Esophagus squamous epithelium (tissue), 5 donors: Measurements from ENCODE around the gene GPSM3. TPM values are rescaled to one million over a fixed set of nuclear protein-coding genes. Genes with fewer than 3 reads are reported as not detected.

Experiments used
- DNase-seq: peaks from one replicate; lab custom pipeline; 2025; lab: John Stamatoyannopoulos, UW
- H3K27ac ChIP-seq, 4 donors: fragments of 200-600 bp; sonication (generic); one replicate each; pipeline ENCODE4 v1.5.1; 2016 to 2019; ENCODE audit warnings: mild to moderate bottlenecking in 1 of 4
- H3K27me3 ChIP-seq, 4 donors: fragments of 200-600 bp; sonication (generic); 1 replicate in 3 of 4; 2 replicates in 1 of 4; pipeline versions ENCODE4 v1.5.1 to v1.6.0; 2017 to 2021; ENCODE audit warnings: antibody characterized with exemption in 1 of 4
- H3K36me3 ChIP-seq, 3 donors: fragments of 200-600 bp; sonication (generic); one replicate each; pipeline ENCODE4 v1.5.1; 2016 to 2019
- H3K4me1 ChIP-seq, 3 donors: fragments of 200-600 bp; sonication (generic); one replicate each; pipeline ENCODE4 v1.5.1; 2017 to 2019
- H3K4me3 ChIP-seq, 4 donors: fragments of 200-600 bp; sonication (generic); 1 replicate in 3 of 4; 2 replicates in 1 of 4; pipeline ENCODE4 v1.5.1; 2016 to 2019; ENCODE audit warnings: mild to moderate bottlenecking in 2 of 4, moderate library complexity in 1 of 4
- H3K9me3 ChIP-seq, 3 donors: fragments of 200-600 bp; sonication (generic); one replicate each; pipeline ENCODE4 v1.5.1; 2016 to 2019
- POLR2A ChIP-seq, 4 donors: fragments of 450-650 bp; IDR thresholded peaks; one replicate each; pipeline ENCODE4 v1.6.1; 2017; ENCODE audit warnings: antibody characterized with exemption in 4 of 4, mild to moderate bottlenecking in 4 of 4, moderate library complexity in 3 of 4
- WGBS, 2 donors: methylation state at CpG; one replicate each; pipeline ENCODE4 v1.1.5; 2018; 5-methylcytosine and 5-hydroxymethylcytosine counted together
- intact Hi-C: fragments of 100-400 bp; cut with DNase I; formaldehyde crosslinking; loops from one replicate; pipeline ENCODE4 v1.15.0; 2022
- total RNA-seq, 4 donors: library from RNA; depleted of rRNA; stranded (reverse); fragments of >200 nt; gene quantifications; one replicate each; pipeline ENCODE4 v1.1.0, GENCODE V29; 2016
- TF ChIP-seq, protein P1 (sequence below), 6 experiments: fragments of 450-650 bp in 4 of 6; fragments of 200-600 bp in 2 of 6; sonication (generic) in 2 of 6; IDR thresholded peaks; one replicate each; pipeline ENCODE4 v1.5.1; 2016 to 2019; ENCODE audit warnings: antibody characterized with exemption in 6 of 6, mild to moderate bottlenecking in 4 of 6, moderate library complexity in 4 of 6
- donor health status: DM: yes; HTN: yes; CAD: no.

Gene GPSM3
- total RNA-seq, 4 donors from 2014 or later = 1.6 to 14.1 (median 6.5) TPM

GRCh38 chr6:32198345-32198696 is 5.9 kb upstream of the GPSM3 start:
- no peak for TF ChIP-seq POLR2A (IDR thresholded peaks at IDR 0.05)
- TF ChIP-seq, protein P1, sequence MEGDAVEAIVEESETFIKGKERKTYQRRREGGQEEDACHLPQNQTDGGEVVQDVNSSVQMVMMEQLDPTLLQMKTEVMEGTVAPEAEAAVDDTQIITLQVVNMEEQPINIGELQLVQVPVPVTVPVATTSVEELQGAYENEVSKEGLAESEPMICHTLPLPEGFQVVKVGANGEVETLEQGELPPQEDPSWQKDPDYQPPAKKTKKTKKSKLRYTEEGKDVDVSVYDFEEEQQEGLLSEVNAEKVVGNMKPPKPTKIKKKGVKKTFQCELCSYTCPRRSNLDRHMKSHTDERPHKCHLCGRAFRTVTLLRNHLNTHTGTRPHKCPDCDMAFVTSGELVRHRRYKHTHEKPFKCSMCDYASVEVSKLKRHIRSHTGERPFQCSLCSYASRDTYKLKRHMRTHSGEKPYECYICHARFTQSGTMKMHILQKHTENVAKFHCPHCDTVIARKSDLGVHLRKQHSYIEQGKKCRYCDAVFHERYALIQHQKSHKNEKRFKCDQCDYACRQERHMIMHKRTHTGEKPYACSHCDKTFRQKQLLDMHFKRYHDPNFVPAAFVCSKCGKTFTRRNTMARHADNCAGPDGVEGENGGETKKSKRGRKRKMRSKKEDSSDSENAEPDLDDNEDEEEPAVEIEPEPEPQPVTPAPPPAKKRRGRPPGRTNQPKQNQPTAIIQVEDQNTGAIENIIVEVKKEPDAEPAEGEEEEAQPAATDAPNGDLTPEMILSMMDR (IDR thresholded peaks at IDR 0.05) = no peak
- intact Hi-C loops = no loop called here
- DNase-seq = no peak
- H3K27ac ChIP-seq = no peak overlapping the region
- WGBS, 2 donors = 63% methylated on average over 3 of the region's 3 CpGs; no CpG with 5 or more reads in 1 of the 2 donors
- peaks cover 0 to 38% (median 16%) of the 10 kb centered on the region in 3 donors for H3K4me1 ChIP-seq
- no peaks in the 10 kb centered on the region for H3K9me3 ChIP-seq
- H3K36me3 ChIP-seq = no peaks in the 10 kb centered on the region
- no peak overlapping the region for H3K4me3 ChIP-seq
- H3K27me3 ChIP-seq = peaks cover 0 to 4% (median 0%) of the 10 kb centered on the region in 4 donors

GRCh38 chr6:32196682-32197616 is 4.5 kb upstream of the GPSM3 start:
- no peak for DNase-seq
- Histone ChIP-seq H3K27ac (peak overlapping the region; percentile 98 to 100 (median 99)), H3K27me3 (peaks cover 0 to under 1% (median 0%) of the 10 kb centered on the region in 4 donors), H3K9me3 (no peaks in the 10 kb centered on the region), H3K4me1 (peaks cover 5 to 52% (median 24%) of the 10 kb centered on the region in 3 donors), H3K4me3 (peak overlapping the region; percentile 81 to 96 (median 82)), H3K36me3 (no peaks in the 10 kb centered on the region)
- intact Hi-C loops = no loop called here
- WGBS, 2 donors = 36 to 38% methylated on average over 15 to 19 of the region's 28 CpGs
- TF ChIP-seq, protein P1 (IDR thresholded peaks at IDR 0.05) = no peak
- TF ChIP-seq POLR2A (IDR thresholded peaks at IDR 0.05) = no peak

- H3K4me1 ChIP-seq = peaks cover 5 to 60% (median 26%) of the 10 kb centered on the region in 3 donors
- peak in 3 of 4 donors; percentile 81 to 99 (median 98) for TF ChIP-seq POLR2A (IDR thresholded peaks at IDR 0.05)
- TF ChIP-seq, protein P1 (IDR thresholded peaks at IDR 0.05) = peak in 2 of 6 experiments; percentile 3 to 27
- intact Hi-C loops = no loop called here
Measured at GRCh38 chr6:32195902-32196681, 3.6 kb upstream of the GPSM3 start.

GRCh38 chr6:32195652-32195901 is 3.1 kb upstream of the GPSM3 start:
- H3K27me3 ChIP-seq = no peaks in the 10 kb centered on the region
- H3K36me3 ChIP-seq = no peaks in the 10 kb centered on the region
- H3K27ac ChIP-seq = peak overlapping the region; percentile 98 to 100 (median 99)
- H3K4me1 ChIP-seq = peaks cover 5 to 65% (median 31%) of the 10 kb centered on the region in 3 donors
- TF ChIP-seq, protein P1 (IDR thresholded peaks at IDR 0.05) = peak; percentile 40 to 84 (median 73)
- no peak for TF ChIP-seq POLR2A (IDR thresholded peaks at IDR 0.05)
- WGBS, 2 donors = 0% methylated on average over 4 to 7 of the region's 25 CpGs
- intact Hi-C loops = no loop called here
- peak overlapping the region; percentile 81 to 96 (median 82) for H3K4me3 ChIP-seq
- H3K9me3 ChIP-seq = no peaks in the 10 kb centered on the region
- peak; percentile 100 for DNase-seq

More at GRCh38 chr6:32195902-32196681, 3.6 kb upstream of the GPSM3 start:
- WGBS, 2 donors = 0% methylated on average over 6 to 15 of the region's 58 CpGs
- H3K36me3 ChIP-seq = no peaks in the 10 kb centered on the region
- peak; percentile 45 for DNase-seq
- H3K27me3 ChIP-seq = no peaks in the 10 kb centered on the region
- H3K27ac ChIP-seq = peak overlapping the region; percentile 98 to 100 (median 99)
- H3K4me3 ChIP-seq = peak overlapping the region; percentile 81 to 96 (median 82)
- no peaks in the 10 kb centered on the region for H3K9me3 ChIP-seq
